ENCODE measurements around the gene ULK4.

DNA sequence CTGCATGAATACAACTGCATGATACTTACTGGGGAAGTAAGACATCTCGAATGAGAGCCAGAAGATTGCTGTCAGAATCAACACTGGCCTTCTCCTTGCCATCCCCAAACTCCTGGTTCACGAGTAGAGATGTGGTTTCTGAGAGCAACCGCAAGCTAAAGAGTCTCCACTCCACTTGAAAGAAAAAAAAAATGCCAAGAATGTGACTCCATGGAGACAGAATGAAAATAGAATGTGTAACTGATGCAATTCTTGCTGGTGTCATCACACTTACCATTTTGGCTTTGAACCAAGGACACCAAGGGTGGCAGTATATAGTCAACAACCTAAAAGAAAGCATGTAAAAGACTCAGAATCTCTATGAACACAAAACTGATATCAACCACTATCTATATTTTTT, 280.4 kb downstream of the ULK4 start:
- TF ChIP-seq POLR2A (IDR thresholded peaks at IDR 0.05; ENCODE audit: low read depth, low read length) (no peak), RAD21 (IDR thresholded peaks at IDR 0.05; ENCODE audit: low read length) (peak; percentile 12; the same call in 1 of the 2 replicates), CEBPB (IDR thresholded peaks at IDR 0.05; ENCODE audit: low read depth, low read length) (peak; percentile 98), MAFK (IDR thresholded peaks at IDR 0.05; ENCODE audit: low read depth, low read length) (peak; percentile 25; the same call in 1 of the 2 replicates), BHLHE40 (IDR thresholded peaks at IDR 0.05; ENCODE audit: low read depth, low read length) (peak; percentile 62; the same call in 1 of the 2 replicates)
- TF ChIP-seq, protein P1, sequence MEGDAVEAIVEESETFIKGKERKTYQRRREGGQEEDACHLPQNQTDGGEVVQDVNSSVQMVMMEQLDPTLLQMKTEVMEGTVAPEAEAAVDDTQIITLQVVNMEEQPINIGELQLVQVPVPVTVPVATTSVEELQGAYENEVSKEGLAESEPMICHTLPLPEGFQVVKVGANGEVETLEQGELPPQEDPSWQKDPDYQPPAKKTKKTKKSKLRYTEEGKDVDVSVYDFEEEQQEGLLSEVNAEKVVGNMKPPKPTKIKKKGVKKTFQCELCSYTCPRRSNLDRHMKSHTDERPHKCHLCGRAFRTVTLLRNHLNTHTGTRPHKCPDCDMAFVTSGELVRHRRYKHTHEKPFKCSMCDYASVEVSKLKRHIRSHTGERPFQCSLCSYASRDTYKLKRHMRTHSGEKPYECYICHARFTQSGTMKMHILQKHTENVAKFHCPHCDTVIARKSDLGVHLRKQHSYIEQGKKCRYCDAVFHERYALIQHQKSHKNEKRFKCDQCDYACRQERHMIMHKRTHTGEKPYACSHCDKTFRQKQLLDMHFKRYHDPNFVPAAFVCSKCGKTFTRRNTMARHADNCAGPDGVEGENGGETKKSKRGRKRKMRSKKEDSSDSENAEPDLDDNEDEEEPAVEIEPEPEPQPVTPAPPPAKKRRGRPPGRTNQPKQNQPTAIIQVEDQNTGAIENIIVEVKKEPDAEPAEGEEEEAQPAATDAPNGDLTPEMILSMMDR (conservative IDR thresholded peaks at IDR 0.05; ENCODE audit: low read depth, low read length) = no peak
- TF ChIP-seq, protein P2, sequence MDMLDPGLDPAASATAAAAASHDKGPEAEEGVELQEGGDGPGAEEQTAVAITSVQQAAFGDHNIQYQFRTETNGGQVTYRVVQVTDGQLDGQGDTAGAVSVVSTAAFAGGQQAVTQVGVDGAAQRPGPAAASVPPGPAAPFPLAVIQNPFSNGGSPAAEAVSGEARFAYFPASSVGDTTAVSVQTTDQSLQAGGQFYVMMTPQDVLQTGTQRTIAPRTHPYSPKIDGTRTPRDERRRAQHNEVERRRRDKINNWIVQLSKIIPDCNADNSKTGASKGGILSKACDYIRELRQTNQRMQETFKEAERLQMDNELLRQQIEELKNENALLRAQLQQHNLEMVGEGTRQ (IDR thresholded peaks at IDR 0.05; ENCODE audit: low read depth, low read length) = no peak
